Measurements from ENCODE around the gene EMC6. TPM values are rescaled to one million over a fixed set of nuclear protein-coding genes. Genes with fewer than 3 reads are reported as not detected.

EMC6 gene
- total RNA-seq, 1 experiment from 2014 or later = 72.2 TPM

- Histone ChIP-seq H3K23me2 (ENCODE audit: insufficient read length, low read depth, low read length, poor library complexity, severe bottlenecking) (peaks cover 4% of the 10 kb centered on the region), H4K20me1 (ENCODE audit: control insufficient read depth, insufficient read depth, insufficient read length) (peaks cover 3% of the 10 kb centered on the region), H3K23ac (ENCODE audit: insufficient read length, low read depth, low read length) (no peak overlapping the region), H3K56ac (ENCODE audit: insufficient read length, low read depth, low read length) (no peak overlapping the region), H3K14ac (ENCODE audit: insufficient read depth, low read length) (no peak overlapping the region), H4K91ac (ENCODE audit: insufficient read length, low read depth, low read length) (no peak overlapping the region), H2BK5ac (ENCODE audit: insufficient read length, low read length) (no peak overlapping the region), H3T11ph (ENCODE audit: low read length) (no peak overlapping the region), H2BK120ac (ENCODE audit: low read depth, low read length, poor library complexity, severe bottlenecking) (no peak overlapping the region), H2AK5ac (ENCODE audit: insufficient read length, low read length) (no peak overlapping the region), H3K4me2 (ENCODE audit: insufficient read depth, insufficient read length, low read length) (no peak overlapping the region), H3K79me2 (ENCODE audit: insufficient read depth, low read length) (no peaks in the 10 kb centered on the region), H4K5ac (ENCODE audit: insufficient read length, low read depth, low read length) (no peak overlapping the region), H2BK12ac (ENCODE audit: insufficient read length, low read depth, low read length) (no peak overlapping the region), H2AFZ (ENCODE audit: low read length) (no peak overlapping the region), H3K4me1 (ENCODE audit: insufficient read depth, low read length) (no peaks in the 10 kb centered on the region), H3K9me3 (ENCODE audit: control insufficient read depth, low read depth, low read length) (no peaks in the 10 kb centered on the region), H4K8ac (replicated peaks; ENCODE audit: insufficient read length, low read depth, low read length) (no peak overlapping the region), H2BK20ac (ENCODE audit: low read depth, low read length, poor library complexity, severe bottlenecking) (no peak overlapping the region), H3K79me1 (ENCODE audit: insufficient read depth, low read depth, low read length, poor library complexity, severe bottlenecking) (no peaks in the 10 kb centered on the region), H3K18ac (ENCODE audit: insufficient read length, low read depth, low read length) (no peak overlapping the region), H3K9ac (ENCODE audit: extremely low read depth, insufficient read length, low read length) (no peak overlapping the region), H3K4ac (ENCODE audit: low read depth, low read length) (no peak overlapping the region), H2BK15ac (ENCODE audit: low read depth, low read length) (no peak overlapping the region), H3K27me3 (ENCODE audit: insufficient read depth, low read length) (no peaks in the 10 kb centered on the region), H3K27ac (ENCODE audit: insufficient read length, low read depth, low read length) (no peak overlapping the region)
- TF ChIP-seq CTCF (conservative IDR thresholded peaks at IDR 0.05) = peak; percentile 30; the same call in 2 of the 3 replicates
- Mint-ChIP-seq H3K27ac (no peak overlapping the region), H3K36me3 (ENCODE audit: insufficient read depth in 1 of 3, low read depth in 3 of 3) (peaks cover 0 to 4% (median 0%) of the 10 kb centered on the region in 3 experiments; a peak in 1 of 7 replicates), H3K9me3 (no peaks in the 10 kb centered on the region; a peak in 2 of 5 replicates), H3K4me1 (peaks cover 5 to 21% of the 10 kb centered on the region in 2 experiments), H3K4me3 (no peak overlapping the region), H3K27me3 (ENCODE audit: low read depth) (peaks cover 32% of the 10 kb centered on the region)
- WGBS (ENCODE audit: extremely low coverage, insufficient read length, low lambda C conversion rate) = no CpG with 5 or more reads among the region's 9 CpGs
- DNase-seq = peak; percentile 74
These were observed 23.7 kb downstream of the EMC6 start for GRCh38 chr17:3692346-3692745.
